Peyer's patch (tissue), 4 donors: ENCODE data around the gene GAMT. TPM values are rescaled to one million over a fixed set of nuclear protein-coding genes. Genes with fewer than 3 reads are reported as not detected.
A peak's percentile ranks its signal among the peaks of the same experiment; 100 is the strongest.

Experiments
- DNase-seq, 3 donors: peaks; one replicate each; pipeline ENCODE4 v3.0.0-alpha.2; 2017 to 2019
- H3K27ac ChIP-seq, 4 donors: fragments of 200-600 bp; sonication (generic); one replicate each; pipeline ENCODE4 v1.5.1; 2016 to 2019
- H3K27me3 ChIP-seq, 2 donors: fragments of 200-600 bp; sonication (generic); one replicate each; pipeline ENCODE4 v1.5.1; 2019
- H3K36me3 ChIP-seq, 3 donors: fragments of 200-600 bp; sonication (generic); one replicate each; pipeline ENCODE4 v1.5.1; 2016 to 2019
- H3K4me1 ChIP-seq, 4 donors: fragments of 200-600 bp; sonication (generic); one replicate each; pipeline ENCODE4 v1.5.1; 2016 to 2019
- H3K4me3 ChIP-seq, 4 donors: fragments of 200-600 bp; sonication (generic); 1 replicate in 3 of 4; 2 replicates in 1 of 4; pipeline ENCODE4 v1.5.1; 2016 to 2019; ENCODE audit warnings: mild to moderate bottlenecking in 1 of 4
- H3K9me3 ChIP-seq, 4 donors: fragments of 200-600 bp; sonication (generic); one replicate each; pipeline ENCODE4 v1.5.1; 2016 to 2019; ENCODE audit warnings: mild to moderate bottlenecking in 1 of 4
- CTCF ChIP-seq, 6 experiments: fragments of 450-650 bp in 4 of 6; fragments of 200-600 bp in 2 of 6; sonication (generic) in 1 of 6; IDR thresholded peaks; one replicate each; pipeline ENCODE4 v1.5.1; 2017 to 2019; ENCODE audit warnings: antibody characterized with exemption in 6 of 6, mild to moderate bottlenecking in 3 of 6, moderate library complexity in 1 of 6
- POLR2A ChIP-seq, 2 donors: fragments of 450-650 bp; IDR thresholded peaks; one replicate each; pipeline ENCODE4 v1.5.1; 2017; ENCODE audit warnings: antibody characterized with exemption in 2 of 2, mild to moderate bottlenecking in 2 of 2, moderate library complexity in 2 of 2
- total RNA-seq, 4 donors: library from RNA; depleted of rRNA; stranded (reverse); fragments of >200 nt; gene quantifications; one replicate each; pipeline ENCODE4 v1.1.0, GENCODE V29; 2016

GAMT gene
- total RNA-seq, 4 donors from 2014 or later, result 2.5 to 3.1 TPM; not detected in 2

GRCh38 chr19:1429750-1430149 lies 28.4 kb upstream of the GAMT start:
- TF ChIP-seq POLR2A (IDR thresholded peaks at IDR 0.05) (no peak), CTCF (IDR thresholded peaks at IDR 0.05) (no peak)
- Histone ChIP-seq H3K4me3 (no peak overlapping the region), H3K27me3 (no peaks in the 10 kb centered on the region), H3K27ac (peak overlapping the region in 2 of 4 donors; percentile 24 to 39), H3K36me3 (peaks cover 0 to 93% (median 0%) of the 10 kb centered on the region in 3 donors), H3K4me1 (no peaks in the 10 kb centered on the region), H3K9me3 (no peaks in the 10 kb centered on the region)
- DNase-seq, result peak in 2 of 3 donors; percentile 65 to 72

- no peak for DNase-seq
- H3K9me3 ChIP-seq, result no peaks in the 10 kb centered on the region
- H3K4me3 ChIP-seq, result no peak overlapping the region
- TF ChIP-seq POLR2A (IDR thresholded peaks at IDR 0.05), result no peak
- no peaks in the 10 kb centered on the region for H3K27me3 ChIP-seq
- H3K27ac ChIP-seq, result peak overlapping the region in 2 of 4 donors; percentile 24 to 39
- peaks cover 0 to 6% (median 1%) of the 10 kb centered on the region in 4 donors for H3K4me1 ChIP-seq
- H3K36me3 ChIP-seq, result peaks cover 0 to 86% (median 0%) of the 10 kb centered on the region in 3 donors
Observed at GRCh38 chr19:1428738-1429391, 27.5 kb upstream of the GAMT start.

DNA sequence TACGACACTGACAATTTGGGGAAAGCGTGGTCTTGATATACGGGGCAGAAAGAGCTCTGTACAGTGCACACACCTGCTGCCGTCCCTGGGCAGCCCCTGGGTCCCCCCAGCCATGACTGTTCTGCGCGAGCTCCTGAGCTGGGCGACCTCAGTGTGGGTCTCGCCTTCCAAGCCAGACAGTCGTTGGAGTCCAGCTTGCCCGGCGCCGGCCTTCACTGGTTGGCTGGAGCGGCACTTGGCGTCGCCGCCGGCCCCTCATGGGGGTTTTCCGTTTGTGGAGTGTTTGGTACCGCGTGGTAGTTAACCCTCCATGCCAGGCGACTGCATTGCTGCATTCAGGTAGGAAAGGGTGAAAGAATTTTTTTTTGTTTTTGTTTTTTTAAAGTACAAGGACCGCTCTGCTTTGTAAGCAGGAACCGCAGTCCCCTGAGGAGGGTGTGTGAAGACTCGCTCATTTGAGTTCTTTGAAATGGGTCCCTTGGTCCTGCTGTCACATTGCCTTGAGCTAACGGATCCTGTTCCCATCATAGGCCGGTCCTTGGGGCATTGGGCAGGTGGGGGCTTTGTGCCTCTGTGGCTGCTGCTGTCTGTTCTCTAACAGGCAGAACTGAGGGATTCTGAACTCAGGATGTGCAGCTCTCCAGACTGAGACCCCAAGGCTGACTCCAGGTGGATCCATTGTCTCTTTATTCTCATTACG lies 26.0 kb upstream of the GAMT start:
- H3K36me3 ChIP-seq, result peaks cover 0 to 86% (median 0%) of the 10 kb centered on the region in 3 donors
- peaks cover 0 to 7% (median 1%) of the 10 kb centered on the region in 4 donors for H3K4me1 ChIP-seq
- H3K27me3 ChIP-seq, result no peaks in the 10 kb centered on the region
- DNase-seq, result no peak
- no peak overlapping the region for H3K27ac ChIP-seq
- H3K9me3 ChIP-seq, result no peaks in the 10 kb centered on the region
- TF ChIP-seq CTCF (IDR thresholded peaks at IDR 0.05), result no peak
- no peak for TF ChIP-seq POLR2A (IDR thresholded peaks at IDR 0.05)
- no peak overlapping the region for H3K4me3 ChIP-seq

DNA sequence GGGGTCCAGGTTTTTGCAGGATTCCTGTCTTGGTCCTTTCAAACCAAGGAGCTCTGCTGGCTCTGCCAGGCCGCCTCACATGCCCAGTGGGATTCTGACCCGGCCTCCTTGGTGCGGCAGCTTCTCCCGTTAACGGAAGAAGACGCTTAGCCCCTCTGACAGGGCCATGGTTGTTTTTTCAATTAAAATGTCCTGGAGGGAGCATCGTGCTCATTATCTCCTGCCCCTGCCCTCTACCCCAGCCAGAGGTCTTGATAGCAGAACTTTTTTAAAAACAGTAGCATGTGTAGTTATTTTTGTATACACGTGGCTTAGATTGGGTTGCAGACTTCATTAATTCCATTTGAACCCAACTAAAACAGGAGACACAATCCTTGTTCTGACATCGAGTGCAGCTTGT lies 25.4 kb upstream of the GAMT start:
- no peak overlapping the region for H3K27ac ChIP-seq
- H3K4me1 ChIP-seq, result peaks cover 0 to 7% (median 1%) of the 10 kb centered on the region in 4 donors
- no peaks in the 10 kb centered on the region for H3K9me3 ChIP-seq
- H3K4me3 ChIP-seq, result no peak overlapping the region
- H3K27me3 ChIP-seq, result no peaks in the 10 kb centered on the region
- H3K36me3 ChIP-seq, result peaks cover 0 to 86% (median 0%) of the 10 kb centered on the region in 3 donors
- no peak for DNase-seq
- TF ChIP-seq CTCF (IDR thresholded peaks at IDR 0.05) (no peak), POLR2A (IDR thresholded peaks at IDR 0.05) (no peak)

GRCh38 chr19:1425902-1426301 lies 24.6 kb upstream of the GAMT start:
- Histone ChIP-seq H3K27ac (no peak overlapping the region), H3K27me3 (no peaks in the 10 kb centered on the region), H3K9me3 (no peaks in the 10 kb centered on the region), H3K36me3 (peaks cover 0 to 86% (median 0%) of the 10 kb centered on the region in 3 donors), H3K4me3 (no peak overlapping the region), H3K4me1 (peaks cover 0 to 7% (median 1%) of the 10 kb centered on the region in 4 donors)
- TF ChIP-seq POLR2A (IDR thresholded peaks at IDR 0.05) (no peak), CTCF (IDR thresholded peaks at IDR 0.05) (no peak)
- no peak for DNase-seq
